HG02623 (cell line): ENCODE measurements around the gene CRYGB.
"Not testable (repeated sequence)": the region's sequence is repeated elsewhere in the genome, so short reads cannot be mapped to it uniquely, and the experiment has no call there.

Experiments used
- ATAC-seq: cut with Tn5 transposase; IDR thresholded peaks from one replicate; pipeline ENCODE4 v1.9.1; 2021; ENCODE audit warnings: moderate library complexity; ENCODE audit not compliant: unreplicated experiment

CRYGB gene

GRCh38 chr2:208150956-208151355 is 5.0 kb upstream of the CRYGB start:
- no peak for ATAC-seq

GRCh38 chr2:208150094-208150493 is 4.1 kb upstream of the CRYGB start:
- ATAC-seq, result no peak

DNA sequence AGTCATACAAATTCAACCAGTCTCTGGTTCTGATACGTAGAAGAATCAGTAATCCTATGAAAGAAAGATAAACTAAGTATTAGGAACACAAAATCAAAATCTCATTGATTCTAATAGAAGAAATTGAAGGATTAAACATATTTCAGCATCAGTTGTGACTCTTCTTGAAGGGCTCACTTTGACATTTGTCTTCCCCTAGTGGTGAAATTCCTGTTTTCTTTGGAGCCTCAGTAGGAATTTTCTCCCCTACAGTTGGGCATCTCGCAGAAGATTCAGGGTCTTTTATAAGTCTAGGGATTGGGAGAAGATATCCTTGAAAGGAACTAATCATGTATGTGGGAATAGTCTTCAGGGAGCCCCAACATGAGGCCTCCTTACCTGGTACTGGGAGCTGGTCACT is 2.8 kb upstream of the CRYGB start:
- ATAC-seq, result no peak

GRCh38 chr2:208147759-208148158 is 1.8 kb upstream of the CRYGB start:
- ATAC-seq, result no peak

DNA sequence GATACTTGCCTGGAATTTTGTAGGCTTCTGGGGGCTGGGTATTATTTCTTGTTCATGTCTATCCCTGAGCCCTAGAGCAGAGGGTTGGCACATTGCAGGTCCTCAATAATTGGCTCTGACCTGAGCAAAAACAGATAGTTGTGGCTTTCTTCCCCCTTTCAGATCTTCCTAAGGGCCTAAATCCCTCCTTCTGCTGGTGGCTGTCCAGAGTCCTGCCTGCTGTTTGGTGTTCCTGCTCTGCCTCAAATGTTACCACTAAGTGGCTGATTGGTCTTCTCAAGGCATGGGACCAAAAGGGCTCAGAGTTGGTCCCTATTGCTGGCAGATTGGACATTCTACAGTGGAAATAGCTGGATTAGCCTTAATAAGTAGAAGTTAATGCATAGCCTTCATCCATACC is 1.1 kb upstream of the CRYGB start:
- no peak for ATAC-seq

- ATAC-seq, result no peak
These were observed 2.8 kb downstream of the CRYGB start for GRCh38 chr2:208142925-208143799.

GRCh38 chr2:208142240-208142924 is 3.6 kb downstream of the CRYGB start:
- no peak for ATAC-seq

DNA sequence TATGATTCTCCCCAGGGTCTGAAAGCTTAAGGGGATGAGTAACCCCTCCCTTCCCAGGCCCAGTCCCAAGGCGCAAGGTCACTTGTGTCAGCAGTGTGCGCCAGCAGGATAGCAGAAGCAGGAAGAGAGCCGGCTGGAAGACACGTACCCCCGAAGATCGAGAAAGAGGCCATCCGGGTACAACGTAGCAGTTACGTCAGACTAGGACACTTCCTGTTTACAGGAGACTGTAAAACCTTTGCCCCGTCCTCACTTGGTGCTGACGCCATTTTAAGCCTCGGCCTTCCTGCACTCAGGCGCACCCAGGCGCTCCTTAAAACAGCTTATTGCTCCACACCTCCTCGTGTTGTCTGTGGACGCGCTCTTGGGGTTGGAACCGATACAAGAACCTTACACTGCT is 6.5 kb downstream of the CRYGB start:
- no peak for ATAC-seq

DNA sequence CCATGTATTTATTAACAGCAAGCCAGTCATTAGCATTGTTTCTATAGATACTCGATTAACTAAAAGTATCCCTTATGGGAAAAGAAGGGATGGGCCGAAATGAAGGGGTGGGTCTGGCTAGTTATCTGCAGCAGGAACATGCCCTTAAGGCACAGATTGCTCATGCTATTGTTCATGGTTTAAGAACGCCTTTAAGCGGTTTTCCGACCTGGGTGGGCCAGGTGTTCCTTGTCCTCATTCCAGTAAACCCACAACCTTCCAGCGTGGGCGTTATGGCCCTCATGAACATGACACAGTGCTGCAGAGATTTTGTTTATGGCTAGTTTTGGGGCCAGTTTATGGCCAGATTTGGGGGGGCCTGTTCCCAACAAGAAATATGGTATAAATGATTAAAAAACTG is 7.6 kb downstream of the CRYGB start:
- not testable (repeated sequence) for ATAC-seq

DNA sequence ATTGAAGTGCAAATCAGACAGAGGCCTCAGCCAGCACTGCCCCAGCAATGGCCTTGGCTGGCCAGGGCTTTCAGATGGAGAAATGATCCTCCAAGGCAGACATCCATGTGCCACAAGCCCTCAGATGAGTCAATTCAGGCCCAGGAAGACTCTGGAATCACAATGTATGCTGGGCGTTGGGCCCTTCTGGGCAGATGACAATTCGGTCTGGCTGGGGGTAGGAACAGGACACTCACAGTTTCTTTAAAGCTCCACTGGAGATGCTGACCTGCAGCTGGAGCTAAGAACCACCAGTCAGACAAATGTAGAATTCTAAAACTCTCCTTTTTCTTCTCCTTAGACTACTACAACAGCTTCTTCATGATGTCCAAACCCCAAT is 9.3 kb downstream of the CRYGB start:
- ATAC-seq, result no peak

DNA sequence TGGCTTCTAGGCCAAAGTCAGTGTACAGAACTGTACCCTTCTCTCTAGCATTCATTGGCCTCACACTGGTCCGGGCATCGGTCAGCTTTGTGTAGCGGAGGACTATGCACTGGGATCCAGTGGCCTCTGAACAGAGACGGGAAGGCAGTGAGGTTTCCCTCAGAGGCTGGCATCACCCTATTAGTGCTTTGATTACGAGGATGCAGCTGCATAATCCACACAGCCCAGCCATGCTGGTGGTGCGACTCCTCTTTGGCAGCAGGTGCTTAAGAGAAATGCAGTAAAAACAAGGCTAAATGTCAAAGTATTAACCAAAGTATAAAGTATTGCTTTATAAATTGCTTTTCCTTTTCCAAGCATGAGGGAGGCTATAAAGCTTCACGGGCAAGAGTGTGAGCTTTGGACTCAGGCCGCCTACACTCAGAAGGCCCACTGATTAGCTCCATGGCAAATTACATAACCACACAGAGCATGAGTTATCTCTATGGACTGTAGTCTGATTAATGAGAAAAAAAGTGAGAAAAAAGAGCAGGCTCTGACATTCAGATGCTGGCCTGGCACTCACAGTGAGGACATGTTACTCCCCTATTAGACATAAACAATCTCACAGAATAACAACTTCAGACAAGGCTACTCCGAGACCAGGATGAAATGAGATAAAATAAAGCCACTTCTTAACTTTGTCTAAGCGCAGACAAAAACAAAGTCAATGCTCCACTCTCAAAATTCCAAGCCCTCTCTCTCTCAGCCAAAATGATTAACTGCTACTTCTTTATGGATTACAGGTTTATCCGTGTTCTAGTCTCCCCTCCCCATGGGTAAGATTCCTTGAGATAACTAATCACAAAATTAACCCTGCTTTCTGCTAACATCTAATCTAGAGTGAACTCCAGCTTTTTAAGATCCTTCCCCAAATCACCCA is 9.9 kb downstream of the CRYGB start:
- no peak for ATAC-seq

- no peak for ATAC-seq
These were observed 10.9 kb downstream of the CRYGB start for GRCh38 chr2:208134928-208135586.

DNA sequence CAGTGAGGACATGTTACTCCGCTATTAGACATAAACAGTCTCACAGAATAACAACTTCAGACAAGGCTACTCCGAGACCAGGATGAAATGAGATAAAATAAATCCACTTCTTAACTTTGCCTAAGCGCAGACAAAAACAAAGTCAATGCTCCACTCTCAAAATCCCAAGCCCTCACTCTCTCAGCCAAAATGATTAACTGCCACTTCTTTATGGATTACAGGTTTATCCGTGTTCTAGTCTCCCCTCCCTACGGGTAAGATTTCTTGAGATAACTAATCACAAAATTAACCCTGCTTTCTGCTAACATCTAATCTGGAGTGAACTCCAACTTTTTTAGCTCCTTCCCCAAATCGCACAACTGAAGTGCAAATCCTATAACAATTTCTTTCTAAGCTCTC is 15.2 kb downstream of the CRYGB start:
- no peak for ATAC-seq

- ATAC-seq, result no peak
These were observed 15.9 kb downstream of the CRYGB start, which contains the start of gene CRYGC for GRCh38 chr2:208129744-208130711. CRYGC (minus strand) TSS chr2:208129828; CDS start chr2:208129792, 36 bp downstream.

GRCh38 chr2:208128136-208128535 is 17.8 kb downstream of the CRYGB start:
- ATAC-seq, result no peak

GRCh38 chr2:208127090-208127489 is 18.9 kb downstream of the CRYGB start:
- no peak for ATAC-seq

DNA sequence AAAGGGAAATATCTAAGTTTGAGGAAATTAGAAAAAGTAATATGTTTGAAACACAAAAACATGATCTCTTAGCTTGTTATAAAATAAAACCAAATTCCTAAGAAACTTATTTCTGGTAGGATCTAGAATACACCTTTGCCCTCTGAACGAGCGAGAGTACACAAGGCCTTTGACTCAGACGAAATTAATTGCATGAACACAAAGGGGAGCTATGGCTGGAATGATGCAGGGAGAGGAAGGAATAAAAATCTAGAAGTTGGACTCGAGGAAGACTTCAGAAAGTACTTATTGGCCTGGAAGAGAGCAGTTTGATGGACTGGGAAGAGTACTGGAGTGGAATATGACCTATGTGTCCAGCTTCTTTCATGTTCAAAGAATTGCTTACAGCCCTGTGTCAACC is 20.7 kb downstream of the CRYGB start:
- ATAC-seq, result no peak

GRCh38 chr2:208124013-208124715 is 21.8 kb downstream of the CRYGB start, which contains the start of gene CRYGD:
CRYGD (minus strand) TSS chr2:208124524; CDS start chr2:208124473, 51 bp downstream.
- not testable (repeated sequence) for ATAC-seq

GRCh38 chr2:208122248-208122647 is 23.7 kb downstream of the CRYGB start:
- no peak for ATAC-seq
